Activated T-cell treated with anti-CD3 and anti-CD28 coated beads for 24 hours (primary cell): ENCODE data around the gene PVRIG.
"Not testable (repeated sequence)": the region's sequence is repeated elsewhere in the genome, so short reads cannot be mapped to it uniquely, and the experiment has no call there.

Experiments
- DNase-seq: peaks from one replicate; pipeline ENCODE4 v3.0.0-alpha.2; 2020; ENCODE audit warnings: low read depth

PVRIG gene

DNA sequence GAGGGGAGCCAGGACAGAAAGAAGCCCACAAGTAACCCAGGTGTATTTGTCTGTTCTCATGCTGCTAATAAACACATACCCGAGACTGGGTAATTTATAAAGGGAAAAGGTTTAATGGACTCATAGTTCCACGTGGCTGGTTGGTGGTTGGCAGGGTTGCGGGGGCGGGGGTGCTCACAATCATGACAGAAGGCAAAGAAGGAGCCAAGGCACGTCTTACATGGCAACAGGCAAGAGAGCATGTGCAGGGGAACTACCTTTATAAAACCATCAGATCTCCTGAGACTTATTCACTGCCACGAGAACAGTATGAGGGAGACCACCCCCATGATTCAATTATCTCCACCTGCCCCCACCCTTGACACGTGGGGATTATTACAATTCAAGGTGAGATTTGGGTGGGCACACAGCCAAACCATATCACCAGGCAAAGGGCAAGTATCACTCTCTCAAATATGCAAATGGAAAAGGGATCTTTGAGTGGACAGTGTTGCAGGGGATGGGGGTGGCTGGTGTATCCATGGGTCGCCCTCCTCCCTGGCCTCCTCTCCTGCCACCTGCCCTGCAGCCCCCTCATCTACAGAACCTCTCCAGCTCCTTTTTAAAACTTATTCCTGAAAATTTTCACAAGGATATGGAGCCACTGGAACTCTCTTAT is 15.0 kb downstream of the PVRIG start:
- not testable (repeated sequence) for DNase-seq

DNA sequence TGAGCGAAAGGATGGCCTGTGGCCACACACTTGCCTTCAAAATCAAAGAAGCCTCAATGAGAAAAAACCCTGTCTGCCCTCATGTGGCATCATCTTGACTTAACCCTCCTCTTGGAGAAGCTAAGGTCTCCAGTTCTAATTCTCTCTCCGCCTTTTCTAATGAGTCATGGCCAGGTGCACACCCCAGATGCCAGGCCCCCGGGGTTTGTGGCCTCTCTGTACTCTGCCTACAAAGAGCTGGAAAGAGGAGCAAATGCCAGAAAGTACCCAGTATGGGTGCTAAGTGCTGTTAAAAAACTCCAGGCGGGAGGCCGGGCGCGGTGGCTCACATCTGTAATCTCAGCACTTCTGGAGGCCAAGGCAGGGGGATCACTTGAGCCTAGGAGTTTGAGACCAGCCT is 20.2 kb downstream of the PVRIG start:
- not testable (repeated sequence) for DNase-seq

DNA sequence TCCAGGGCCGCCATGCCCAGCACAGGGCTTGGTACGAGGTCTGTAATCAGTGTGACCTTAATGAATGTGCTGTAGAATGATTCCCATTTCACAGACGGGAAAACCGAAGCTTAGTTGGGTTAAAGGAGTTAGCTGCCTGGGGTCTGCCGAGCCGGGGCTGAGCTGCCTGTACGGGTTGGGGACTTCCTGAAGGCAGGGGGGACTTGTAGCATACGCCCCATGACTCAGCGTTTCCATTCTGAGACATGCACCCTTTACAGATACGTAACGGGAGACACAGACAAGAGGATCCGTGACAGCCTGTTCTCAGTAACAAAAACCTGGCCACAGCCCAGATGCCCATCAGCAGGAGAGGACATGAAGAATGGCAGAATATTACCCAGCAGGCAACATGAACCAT is 23.6 kb downstream of the PVRIG start:
- peak; percentile 60 for DNase-seq

DNA sequence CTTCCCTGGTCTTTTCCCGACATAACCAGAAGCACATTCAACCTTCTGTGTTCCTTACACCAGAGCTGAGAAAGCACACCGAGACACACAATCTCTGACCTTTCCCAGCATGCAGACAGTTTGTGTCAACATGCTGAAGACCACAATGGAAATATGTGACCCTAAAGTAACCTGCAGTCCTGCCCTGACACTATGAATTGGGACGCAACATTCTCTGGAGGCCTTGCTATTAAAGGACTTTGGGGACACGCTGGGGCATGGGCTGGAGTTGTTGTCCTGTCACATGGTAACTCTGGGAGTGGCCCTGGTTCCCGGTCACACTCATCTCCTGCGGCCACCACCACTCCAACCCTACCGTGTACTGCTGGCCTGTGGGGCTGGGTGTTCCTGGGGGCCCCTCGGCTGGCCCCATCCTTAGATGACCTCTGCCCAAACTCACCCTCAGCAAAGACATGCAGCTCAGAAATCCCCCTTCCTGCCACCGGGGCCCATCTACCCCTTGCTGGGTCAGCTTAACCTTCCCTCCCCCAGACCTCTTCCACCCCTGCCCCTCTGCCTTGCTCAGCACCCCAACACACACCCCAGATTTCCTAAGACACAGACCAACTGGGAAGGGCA is 25.3 kb downstream of the PVRIG start:
- not testable (repeated sequence) for DNase-seq

DNA sequence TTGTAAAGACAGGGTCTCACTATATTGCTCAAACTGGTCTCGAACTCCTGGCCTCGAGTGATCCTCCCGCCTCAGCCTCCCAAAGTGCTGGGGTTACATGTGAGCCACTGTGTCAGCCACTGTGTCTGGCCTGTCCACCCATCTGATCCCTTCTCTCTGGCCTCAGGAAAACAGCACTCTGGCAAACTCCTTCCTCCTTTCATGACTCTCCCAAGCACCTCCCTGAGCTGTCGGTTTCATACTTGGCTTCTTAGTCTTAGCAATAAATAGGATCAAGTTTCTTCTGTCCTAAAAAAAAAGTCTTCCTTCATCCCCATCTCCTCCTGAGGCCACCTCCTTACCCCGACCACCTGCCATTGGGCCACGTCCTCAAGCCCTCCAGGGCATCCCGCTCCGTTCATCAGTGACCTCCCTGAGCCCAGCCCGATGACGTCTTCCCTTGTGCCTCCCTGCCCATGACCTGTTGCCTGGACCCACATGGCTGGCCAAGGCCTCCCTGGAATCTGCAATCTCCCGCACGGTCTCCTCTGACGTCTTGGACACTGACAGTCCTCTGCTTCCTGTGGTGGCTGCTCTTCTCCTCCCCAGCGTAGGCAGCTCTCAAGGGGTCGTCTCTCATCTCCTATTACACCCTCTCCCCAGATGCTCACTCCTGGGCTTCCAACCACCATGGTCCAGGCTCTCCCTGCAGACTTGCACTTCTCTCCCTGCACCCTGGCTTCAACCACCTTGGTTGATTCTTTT is 26.5 kb downstream of the PVRIG start:
- DNase-seq, result not testable (repeated sequence)

DNA sequence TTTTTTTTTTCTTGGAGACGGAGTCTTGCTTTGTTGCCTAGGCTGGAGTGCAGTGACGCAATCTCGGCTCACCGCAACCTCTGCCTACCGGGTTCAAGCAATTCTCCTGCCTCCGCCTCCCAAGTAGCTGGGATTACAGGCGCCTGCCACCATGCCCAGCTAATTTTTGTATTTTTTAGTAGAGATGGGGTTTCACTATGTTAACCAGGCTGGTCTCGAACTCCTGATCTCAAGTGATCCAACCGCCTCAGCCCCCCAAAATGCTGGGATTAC is 27.1 kb downstream of the PVRIG start:
- DNase-seq, result not testable (repeated sequence)

DNA sequence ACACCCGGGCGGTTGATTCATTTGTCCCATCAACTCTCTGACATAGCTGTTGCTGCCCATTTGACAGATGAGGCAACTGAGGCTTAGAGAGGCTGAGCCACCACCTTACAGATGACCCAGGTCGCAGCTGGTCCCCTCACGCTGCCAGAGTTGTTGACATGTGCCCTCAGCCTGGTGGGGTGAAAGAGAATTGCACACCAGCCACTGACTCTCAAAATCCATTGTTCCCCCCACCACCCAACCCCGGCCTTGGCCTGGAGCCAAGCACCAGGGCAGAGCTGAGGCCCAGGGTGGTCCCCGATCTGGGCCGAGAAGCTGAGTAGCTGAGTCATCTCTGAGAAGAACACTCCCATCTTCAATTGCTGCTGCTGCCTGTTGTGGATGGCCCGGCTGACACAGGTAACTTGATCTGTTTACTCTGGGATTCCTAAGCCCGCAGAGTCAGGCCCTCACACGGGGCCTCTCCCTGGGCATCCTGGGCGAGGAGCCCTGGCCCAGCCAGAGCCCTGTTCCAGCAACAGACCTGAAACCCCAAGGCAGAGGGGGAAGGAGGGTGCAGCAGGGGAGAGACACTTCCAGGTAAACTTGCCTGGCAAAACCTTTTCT is 27.5 kb downstream of the PVRIG start:
- no peak for DNase-seq

DNA sequence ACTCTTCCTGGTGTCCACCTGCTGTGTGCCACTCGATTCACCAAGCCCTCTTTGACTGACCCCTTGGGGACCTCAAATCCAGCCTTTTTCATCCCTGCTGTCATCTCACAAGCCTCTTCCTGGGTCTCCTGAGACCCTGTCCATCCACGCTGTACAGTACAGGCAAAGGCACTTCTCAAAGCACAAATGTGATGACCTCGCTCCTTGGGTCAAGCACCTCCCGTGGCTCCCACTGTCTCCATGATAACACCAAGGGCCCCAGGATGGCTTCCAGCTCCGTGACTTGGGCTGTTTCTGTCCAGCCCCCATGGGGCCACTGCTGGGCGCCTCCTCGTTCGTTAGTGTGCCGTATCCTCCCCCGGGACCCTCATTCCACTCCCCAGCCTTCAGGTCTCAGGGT is 28.7 kb downstream of the PVRIG start:
- no peak for DNase-seq

DNA sequence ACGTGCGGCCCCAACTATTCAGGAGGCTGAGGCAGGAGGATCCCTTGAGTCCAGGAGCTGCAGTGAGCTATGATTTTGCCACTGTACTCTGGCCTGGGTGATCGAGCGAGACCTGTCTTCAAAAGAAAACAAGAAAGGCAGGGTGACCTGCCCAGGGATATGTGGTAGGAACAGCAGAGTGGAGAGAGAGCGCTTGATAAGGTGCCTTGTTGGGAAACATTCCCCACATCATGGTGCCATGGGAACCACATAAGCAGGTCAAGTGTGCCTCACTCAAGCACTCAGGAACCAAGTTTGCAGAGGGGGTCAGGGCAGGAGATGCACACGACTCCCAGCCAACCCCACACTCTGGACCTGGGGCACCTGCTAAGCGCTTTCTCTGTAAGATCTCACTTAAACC is 37.3 kb downstream of the PVRIG start:
- no peak for DNase-seq

DNA sequence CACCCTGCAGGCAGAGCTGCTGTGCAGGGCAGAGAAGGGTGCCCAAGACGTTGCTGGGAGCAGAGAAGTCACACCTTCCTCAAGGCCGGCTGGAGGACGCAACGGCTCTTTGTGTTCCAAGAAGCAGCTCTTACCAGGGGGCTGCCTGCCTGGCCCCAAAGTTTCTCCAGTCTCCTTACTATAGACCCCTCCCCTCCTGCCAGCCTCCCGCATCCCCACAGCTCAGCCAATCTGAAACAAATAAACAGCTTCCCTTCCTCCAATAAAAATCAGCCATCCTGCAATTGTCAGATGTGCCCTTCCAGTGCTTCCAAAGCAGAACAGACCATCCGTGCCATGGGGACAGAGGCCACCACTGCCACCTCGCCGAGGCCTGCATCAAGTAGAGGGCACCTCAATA is 40.2 kb downstream of the PVRIG start:
- not testable (repeated sequence) for DNase-seq

DNA sequence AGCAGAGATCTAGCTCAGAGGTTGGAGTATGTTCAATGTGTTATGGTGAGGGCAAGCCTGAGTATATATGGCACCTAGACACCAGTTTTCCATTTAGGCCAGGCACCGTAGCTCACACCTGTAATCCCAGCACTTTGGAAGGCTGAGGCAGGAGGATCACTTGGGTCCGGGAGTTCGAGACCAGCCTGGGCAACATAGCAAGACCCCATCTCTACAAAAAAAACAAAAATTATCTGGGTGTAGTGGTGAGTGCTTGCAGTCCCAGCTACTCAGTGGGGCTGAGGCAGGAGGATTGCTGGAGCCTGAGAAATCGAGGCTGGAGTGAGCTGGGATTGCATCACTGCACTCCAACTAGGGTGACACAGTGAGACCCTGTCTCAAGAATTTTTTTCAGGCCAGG is 43.1 kb downstream of the PVRIG start:
- DNase-seq, result not testable (repeated sequence)

DNA sequence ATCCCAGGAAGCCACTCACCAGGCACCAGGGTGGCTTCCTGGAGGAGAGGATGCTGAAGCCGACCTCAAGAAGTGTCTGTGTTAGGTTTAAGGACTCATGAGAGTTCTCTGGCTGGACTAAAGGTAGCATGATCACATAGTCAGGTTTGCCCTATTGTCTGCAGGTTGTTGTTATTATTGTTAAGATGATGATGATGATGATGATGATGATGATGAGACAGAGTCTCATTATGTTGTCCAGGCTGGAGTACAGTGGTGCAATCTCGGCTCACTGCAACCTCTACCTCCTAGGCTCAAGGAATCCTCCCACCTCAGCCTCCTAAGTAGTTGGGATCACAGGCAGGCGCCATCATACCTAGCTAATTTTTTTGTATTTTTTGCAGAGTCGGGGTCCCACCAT is 44.5 kb downstream of the PVRIG start:
- not testable (repeated sequence) for DNase-seq

DNA sequence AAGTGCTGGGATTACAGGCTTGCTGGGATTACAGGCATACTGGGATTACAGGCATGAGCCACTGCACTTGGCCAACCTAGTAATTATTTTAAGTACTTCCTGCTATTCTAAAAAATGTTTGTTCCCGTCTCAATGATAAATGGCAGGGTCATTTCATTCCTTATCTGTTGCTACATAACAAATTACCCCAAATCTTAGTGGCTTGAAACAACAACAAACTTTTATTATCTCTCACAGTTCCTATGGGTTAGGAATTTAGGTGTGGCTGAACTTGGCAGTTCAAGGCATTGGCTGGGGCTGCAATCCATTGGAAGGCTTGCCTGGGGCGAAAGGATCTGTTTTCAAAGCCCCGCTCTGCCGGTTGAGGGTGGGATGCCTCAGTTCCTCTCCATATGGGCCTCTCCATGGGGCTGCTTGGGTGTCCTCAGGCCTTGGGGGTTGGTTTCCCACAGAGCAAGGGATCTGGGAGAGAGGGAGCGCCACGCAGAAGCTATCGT is 45.0 kb downstream of the PVRIG start:
- DNase-seq, result not testable (repeated sequence)

DNA sequence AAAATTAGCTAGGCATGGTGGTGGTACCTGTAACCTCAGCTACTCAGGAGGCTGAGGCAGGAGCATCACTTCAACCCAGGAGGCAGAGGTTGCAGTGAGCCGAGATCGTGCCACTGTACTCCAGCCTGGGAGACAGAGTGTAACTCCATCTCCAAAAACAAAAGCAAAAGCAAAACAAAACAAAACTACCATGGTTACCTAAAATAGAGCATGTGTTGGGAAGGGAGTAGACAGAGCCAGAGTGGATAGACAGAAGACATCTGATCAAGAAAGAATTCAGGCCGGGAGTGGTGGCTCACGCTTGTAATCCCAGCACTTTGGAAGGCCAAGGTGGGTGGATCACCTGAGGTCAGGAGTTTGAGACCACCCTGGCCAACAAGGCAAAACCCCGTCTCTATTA is 46.1 kb downstream of the PVRIG start:
- not testable (repeated sequence) for DNase-seq

DNA sequence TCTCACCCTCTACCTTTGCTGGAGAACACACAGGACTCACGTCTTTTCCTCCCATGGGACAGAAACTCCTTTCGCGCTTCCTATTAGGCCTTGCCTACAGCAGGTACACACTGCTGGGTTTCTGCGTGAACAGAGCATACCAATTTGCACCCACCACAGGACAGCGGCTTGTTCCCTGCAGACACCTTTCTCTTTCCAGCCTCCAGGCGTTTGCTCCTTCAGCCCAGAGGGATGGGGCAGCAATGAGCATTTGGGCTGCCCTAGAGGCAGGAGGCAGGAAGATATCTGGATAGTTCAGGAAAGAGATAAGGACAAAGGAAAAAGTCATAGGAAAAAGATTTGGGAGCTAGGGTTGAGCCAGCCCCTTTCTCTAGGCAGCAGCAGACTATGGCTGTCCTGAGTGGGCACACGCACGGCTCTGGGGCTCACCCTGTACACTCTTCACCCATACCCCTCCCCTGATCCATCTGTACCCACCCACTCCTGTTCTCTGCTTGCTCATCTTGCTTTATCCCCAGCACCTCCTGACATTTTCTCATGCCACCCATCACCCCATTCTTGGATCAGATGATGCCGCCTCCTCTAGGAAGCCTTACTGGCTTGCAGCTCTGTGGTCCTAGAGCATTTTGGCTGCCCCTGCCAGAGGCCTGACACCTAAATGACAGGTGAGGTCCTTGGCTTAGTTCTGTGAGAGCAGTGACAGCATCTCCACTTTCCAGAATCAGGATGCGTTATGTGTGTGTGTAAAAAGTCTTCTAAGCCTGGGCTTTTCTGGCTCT is 47.0 kb downstream of the PVRIG start:
- no peak for DNase-seq

DNA sequence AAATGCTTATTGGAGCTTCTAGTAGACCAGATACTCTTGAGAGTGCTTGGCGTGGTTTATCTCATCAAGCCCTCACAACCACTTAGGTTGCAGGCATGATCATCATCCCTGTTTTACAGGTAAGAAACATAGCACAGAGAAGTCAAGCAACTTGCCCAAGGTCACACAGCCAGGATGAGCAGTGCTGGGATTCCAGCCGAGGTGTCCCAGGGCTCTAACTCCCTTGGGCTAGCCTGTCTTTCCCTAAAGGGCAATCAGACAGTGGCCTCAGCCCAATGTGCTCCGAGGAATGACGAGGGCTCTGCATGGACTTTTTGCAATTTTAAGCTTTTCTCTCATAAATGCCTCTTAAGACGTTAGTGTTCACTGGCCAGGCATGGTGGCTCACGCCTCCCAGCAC is 47.9 kb downstream of the PVRIG start:
- DNase-seq, result no peak

DNA sequence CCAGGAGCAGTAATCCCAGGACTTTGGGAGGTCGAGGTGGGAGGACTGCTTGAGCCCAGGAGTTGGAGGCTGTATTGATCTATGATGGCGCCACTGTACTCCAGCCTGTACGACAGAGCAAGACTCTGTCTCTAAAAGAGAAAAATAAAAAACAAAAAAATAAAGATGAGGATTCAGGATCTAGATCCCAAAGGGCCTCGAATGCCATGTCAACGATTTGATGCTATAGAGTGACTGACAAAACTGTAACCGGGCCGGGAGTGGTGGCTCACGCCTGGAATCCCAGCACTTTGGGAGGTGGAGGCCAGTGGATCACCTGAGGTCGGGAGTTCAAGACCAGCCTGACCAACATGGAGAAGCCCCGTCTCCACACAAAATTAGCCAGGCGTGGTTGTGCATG is 49.1 kb downstream of the PVRIG start:
- DNase-seq, result not testable (repeated sequence)

DNA sequence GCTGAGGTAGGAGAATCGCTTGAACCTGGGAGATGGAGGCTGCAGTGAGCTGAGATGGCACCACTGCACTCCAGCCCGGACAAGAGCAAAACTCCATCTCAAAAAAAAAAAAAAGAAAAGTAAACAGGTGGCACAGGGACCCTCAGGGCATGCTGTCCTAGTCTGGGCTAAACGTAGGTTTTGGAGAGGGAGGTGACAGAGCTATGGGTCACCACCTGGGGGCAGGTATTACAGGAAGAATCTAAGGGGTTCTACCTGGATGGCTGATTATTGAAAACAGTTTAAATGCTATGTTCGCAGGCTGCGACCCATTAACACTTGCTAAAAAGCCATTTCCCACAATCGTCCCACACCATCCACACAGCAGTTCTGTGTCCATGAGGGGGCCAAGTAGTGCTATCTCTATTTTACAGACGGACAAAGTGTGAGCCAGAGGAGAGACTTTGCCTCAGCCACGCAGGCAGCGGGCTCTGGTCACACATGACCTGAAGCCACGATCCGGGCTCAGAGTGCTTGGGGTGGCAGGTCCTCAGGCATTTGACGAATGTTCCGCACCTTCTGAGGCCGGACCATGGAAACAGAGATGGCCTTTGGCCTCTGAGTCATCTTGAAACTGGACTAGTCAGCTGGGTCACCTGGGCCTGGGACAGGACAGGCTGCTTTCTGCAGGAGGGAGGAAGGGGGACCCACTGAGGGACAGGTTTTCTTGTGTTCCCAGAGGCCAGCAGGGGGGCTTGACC is 49.7 kb downstream of the PVRIG start:
- DNase-seq, result not testable (repeated sequence)

DNA sequence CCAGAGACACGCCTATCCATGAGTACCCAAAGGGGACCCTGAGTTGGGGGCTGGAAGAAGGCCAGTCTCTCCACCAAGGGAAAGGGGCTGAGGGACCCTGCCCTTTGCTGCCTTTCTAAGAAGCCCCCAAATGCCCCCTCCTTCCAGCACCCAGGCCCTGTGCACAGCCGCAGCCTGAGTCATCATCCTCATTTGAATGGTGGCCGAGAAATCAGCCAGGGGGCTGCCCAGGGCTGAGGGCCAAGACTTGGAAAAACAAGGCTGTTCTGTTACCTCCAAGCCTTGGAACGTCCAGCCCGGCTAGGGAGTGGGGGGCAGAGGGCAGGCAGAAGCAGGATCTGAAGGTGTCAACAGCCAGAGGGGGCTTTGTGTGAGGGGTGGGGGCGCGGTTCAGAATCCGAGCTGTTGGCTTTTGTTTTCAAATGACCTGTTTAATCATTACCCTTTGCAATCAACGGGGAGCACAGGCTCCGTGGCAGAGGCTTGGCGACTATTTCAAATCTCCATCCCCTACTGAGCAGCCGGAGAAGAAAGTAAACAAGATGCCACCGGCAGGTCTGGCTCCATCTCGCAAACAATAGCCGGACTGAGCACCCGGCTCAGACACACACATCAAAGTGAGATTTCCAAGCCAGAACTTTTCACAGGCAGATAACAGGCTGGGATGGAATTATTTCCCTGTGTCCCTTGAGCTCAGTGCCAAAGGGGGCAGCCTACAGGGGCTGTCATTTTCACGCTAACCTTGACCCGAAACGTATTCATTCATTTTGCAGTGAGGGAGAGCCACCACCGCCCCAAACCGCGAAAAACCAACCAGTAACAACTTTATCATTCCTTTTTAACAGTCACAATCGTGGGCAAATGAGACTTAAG is 50.5 kb downstream of the PVRIG start:
- not testable (repeated sequence) for DNase-seq
